ENCODE results near the gene NECAB2.

The NECAB2 gene

GRCh38 chr16:84047626-84048025, 79.6 kb downstream of the NECAB2 start:
- no peak for DNase-seq

- no peak for DNase-seq
Measured at GRCh38 chr16:84048270-84048669, 80.2 kb downstream of the NECAB2 start.

GRCh38 chr16:84048871-84049270, 80.8 kb downstream of the NECAB2 start:
- DNase-seq, result no peak

GRCh38 chr16:84049403-84050060, 81.5 kb downstream of the NECAB2 start:
- no peak for DNase-seq

GRCh38 chr16:84050316-84050715, 82.3 kb downstream of the NECAB2 start:
- DNase-seq, result no peak

GRCh38 chr16:84052071-84052622, 84.1 kb downstream of the NECAB2 start:
- DNase-seq, result no peak

Measured in activated CD4-positive, alpha-beta T cell treated with anti-CD3 and anti-CD28 coated beads, Interleukin-2, amount 50 U/mL, for 48 hours (primary cell).